Coronary artery (tissue), 2 donors: ENCODE results near the gene PHPT1.

Source experiments
- DNase-seq: peaks from one replicate; pipeline ENCODE4 v3.0.0-alpha.2; 2017; ENCODE audit warnings: low spot score
- H3K27ac ChIP-seq, 2 donors: fragments of 200-600 bp; sonication (generic); one replicate each; pipeline ENCODE4 v1.5.1; 2016 to 2019
- H3K4me3 ChIP-seq: fragments of 200-600 bp; sonication (generic); 2 replicates; pipeline ENCODE4 v1.5.1; 2016; ENCODE audit warnings: mild to moderate bottlenecking, moderate library complexity
- TF ChIP-seq, protein P1 (sequence below): fragments of 200-600 bp; sonication (generic); IDR thresholded peaks from one replicate; pipeline ENCODE4 v1.5.1; 2019; ENCODE audit warnings: antibody characterized with exemption

The PHPT1 gene

GRCh38 chr9:136849960-136850865 is 1.0 kb downstream of the PHPT1 start:
- TF ChIP-seq, protein P1, sequence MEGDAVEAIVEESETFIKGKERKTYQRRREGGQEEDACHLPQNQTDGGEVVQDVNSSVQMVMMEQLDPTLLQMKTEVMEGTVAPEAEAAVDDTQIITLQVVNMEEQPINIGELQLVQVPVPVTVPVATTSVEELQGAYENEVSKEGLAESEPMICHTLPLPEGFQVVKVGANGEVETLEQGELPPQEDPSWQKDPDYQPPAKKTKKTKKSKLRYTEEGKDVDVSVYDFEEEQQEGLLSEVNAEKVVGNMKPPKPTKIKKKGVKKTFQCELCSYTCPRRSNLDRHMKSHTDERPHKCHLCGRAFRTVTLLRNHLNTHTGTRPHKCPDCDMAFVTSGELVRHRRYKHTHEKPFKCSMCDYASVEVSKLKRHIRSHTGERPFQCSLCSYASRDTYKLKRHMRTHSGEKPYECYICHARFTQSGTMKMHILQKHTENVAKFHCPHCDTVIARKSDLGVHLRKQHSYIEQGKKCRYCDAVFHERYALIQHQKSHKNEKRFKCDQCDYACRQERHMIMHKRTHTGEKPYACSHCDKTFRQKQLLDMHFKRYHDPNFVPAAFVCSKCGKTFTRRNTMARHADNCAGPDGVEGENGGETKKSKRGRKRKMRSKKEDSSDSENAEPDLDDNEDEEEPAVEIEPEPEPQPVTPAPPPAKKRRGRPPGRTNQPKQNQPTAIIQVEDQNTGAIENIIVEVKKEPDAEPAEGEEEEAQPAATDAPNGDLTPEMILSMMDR, result no peak
- Histone ChIP-seq H3K27ac (peak overlapping the region; percentile 77 to 99), H3K4me3 (peak overlapping the region; percentile 80)
- no peak for DNase-seq

DNA sequence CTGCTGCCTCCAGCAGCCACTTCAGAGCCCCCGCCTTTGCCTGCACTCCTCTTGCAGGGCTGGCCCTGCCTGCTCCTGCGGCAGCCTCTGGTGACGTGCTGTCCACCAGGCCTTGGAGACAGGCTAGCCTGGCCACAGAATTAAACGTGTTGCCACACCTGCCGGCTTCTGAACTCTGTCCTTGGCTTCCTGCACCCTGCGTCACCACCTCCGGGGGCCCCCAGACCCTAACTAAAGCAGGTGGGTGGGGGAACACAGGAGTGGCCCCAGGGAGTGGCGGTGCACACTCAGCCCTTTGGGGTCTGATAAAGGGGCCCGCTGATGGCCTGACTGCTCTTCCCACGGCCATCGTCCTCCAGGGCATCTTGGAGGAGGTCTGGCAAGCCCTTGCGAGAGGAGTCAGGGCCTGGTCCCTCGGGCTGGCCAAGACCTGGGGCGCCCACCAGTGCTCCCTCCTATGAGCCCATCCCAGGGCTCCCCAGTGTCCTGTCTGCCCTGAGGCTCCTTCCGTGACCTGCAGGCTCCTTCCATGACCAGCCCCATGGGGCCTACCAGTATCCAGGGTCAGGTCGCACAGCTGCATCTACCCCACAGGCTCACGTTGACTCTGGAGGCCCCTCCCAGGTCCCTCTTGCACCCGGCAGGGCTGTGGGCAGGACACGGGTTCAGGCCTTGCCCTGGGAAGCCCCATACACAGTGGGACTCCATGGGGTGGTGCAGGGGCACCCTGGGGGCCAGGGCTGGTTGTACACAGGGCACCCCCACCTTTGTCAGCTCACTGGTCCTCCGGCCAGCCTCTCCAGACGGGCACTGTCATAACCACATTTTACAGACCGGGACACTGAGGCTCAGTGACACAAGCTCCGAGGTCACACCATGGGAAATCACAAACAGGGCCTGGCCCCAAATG is 1.9 kb downstream of the PHPT1 start:
- Histone ChIP-seq H3K27ac (no peak overlapping the region), H3K4me3 (no peak overlapping the region)
- TF ChIP-seq, protein P1, result no peak
- no peak for DNase-seq

GRCh38 chr9:136851941-136852663 is 2.9 kb downstream of the PHPT1 start, which contains the start of gene MAMDC4:
MAMDC4 (plus strand) TSS chr9:136852346; CDS start chr9:136852417, 71 bp downstream.
- Histone ChIP-seq H3K27ac (no peak within 1 kb of the TSS), H3K4me3 (no peak within 1 kb of the TSS)
- TF ChIP-seq, protein P1, result no peak
- no peak for DNase-seq

DNA sequence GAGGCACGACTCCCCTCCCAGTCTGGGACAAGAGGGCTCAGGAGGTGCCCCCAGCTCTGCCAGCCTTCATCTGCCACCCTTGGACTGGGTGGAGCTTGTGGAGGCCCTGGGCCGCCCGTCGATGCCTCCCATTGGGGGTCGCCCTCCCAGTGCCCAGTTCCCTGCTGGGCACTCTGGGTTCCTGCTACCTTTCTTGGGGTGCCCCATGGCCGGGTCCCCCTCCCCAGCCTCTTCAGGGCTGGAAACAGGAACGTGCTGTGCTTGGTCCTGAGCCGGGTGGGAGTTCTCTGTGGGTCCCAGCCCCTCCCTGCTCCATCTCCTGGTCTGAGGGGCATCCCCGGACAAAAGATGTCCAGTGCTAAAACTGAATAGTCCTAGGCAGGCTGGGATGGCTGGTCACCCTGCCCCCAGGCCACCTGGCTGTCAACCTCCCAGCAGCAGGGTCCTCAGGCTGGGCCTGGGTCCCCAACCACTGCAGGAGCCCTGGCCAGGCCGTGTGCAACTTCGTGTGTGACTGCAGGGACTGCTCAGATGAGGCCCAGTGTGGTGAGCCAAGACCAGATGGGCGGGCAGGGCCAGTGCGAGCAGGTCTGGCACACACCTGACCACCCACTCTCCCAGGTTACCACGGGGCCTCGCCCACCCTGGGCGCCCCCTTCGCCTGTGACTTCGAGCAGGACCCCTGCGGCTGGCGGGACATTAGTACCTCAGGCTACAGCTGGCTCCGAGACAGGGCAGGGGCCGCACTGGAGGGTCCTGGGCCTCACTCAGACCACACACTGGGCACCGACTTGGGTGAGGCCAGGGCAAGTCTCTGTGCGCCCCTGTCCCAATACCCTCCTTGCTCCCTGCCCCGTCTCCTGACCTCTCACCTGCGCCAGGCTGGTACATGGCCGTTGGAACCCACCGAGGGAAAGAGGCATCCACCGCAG is 3.7 kb downstream of the PHPT1 start:
- no peak overlapping the region for H3K4me3 ChIP-seq
- no peak overlapping the region for H3K27ac ChIP-seq
- no peak for DNase-seq
- TF ChIP-seq, protein P1, result no peak

GRCh38 chr9:136853596-136854112 is 4.4 kb downstream of the PHPT1 start:
- Histone ChIP-seq H3K27ac (no peak overlapping the region), H3K4me3 (no peak overlapping the region)
- no peak for DNase-seq
- TF ChIP-seq, protein P1, result no peak
